Measurements from ENCODE around the gene EPHB6.

DNA sequence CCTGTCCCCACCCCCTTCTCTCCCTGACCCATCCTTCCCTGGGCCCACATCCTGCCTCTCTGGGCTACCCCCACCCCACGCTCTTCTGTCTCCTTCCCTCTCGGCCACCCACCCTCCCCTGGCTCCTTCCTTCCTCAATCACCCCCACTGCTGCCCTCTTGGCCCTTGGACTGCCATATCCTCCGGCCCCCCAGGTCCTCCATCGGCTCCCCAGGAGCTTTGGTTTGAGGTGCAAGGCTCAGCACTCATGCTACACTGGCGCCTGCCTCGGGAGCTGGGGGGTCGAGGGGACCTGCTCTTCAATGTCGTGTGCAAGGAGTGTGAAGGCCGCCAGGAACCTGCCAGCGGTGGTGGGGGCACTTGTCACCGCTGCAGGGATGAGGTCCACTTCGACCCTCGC lies 10.9 kb downstream of the EPHB6 start:
- TF ChIP-seq CREB1 (IDR thresholded peaks at IDR 0.05; ENCODE audit: low read depth): no peak
- no peak for TF ChIP-seq FOS (IDR thresholded peaks at IDR 0.05; ENCODE audit: borderline replicate concordance, extremely low read depth, insufficient read length)
- TF ChIP-seq, protein P1, sequence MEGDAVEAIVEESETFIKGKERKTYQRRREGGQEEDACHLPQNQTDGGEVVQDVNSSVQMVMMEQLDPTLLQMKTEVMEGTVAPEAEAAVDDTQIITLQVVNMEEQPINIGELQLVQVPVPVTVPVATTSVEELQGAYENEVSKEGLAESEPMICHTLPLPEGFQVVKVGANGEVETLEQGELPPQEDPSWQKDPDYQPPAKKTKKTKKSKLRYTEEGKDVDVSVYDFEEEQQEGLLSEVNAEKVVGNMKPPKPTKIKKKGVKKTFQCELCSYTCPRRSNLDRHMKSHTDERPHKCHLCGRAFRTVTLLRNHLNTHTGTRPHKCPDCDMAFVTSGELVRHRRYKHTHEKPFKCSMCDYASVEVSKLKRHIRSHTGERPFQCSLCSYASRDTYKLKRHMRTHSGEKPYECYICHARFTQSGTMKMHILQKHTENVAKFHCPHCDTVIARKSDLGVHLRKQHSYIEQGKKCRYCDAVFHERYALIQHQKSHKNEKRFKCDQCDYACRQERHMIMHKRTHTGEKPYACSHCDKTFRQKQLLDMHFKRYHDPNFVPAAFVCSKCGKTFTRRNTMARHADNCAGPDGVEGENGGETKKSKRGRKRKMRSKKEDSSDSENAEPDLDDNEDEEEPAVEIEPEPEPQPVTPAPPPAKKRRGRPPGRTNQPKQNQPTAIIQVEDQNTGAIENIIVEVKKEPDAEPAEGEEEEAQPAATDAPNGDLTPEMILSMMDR (IDR thresholded peaks at IDR 0.05 in 2 of 3, conservative IDR thresholded peaks at IDR 0.05 in 1 of 3; ENCODE audit: control insufficient read depth in 2 of 3, extremely low read depth in 1 of 3, insufficient read depth in 1 of 3, low read depth in 3 of 3, low read length in 3 of 3): no peak
- no peak for TF ChIP-seq EZH2 (IDR thresholded peaks at IDR 0.05; ENCODE audit: borderline replicate concordance, control insufficient read depth, low read depth, low read length)
- TF ChIP-seq, protein P2, sequence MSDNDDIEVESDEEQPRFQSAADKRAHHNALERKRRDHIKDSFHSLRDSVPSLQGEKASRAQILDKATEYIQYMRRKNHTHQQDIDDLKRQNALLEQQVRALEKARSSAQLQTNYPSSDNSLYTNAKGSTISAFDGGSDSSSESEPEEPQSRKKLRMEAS (IDR thresholded peaks at IDR 0.05; ENCODE audit: low read depth, low read length): no peak
- no peak for TF ChIP-seq DPF2 (IDR thresholded peaks at IDR 0.05)
- TF ChIP-seq SUPT20H (IDR thresholded peaks at IDR 0.05; ENCODE audit: borderline replicate concordance, control insufficient read depth, low read depth, low read length): no peak
- no peak for TF ChIP-seq TBL1XR1 (IDR thresholded peaks at IDR 0.05; ENCODE audit: low read depth, low read length)
